HG02678 (cell line): ENCODE measurements around the gene ZFAND5.

Source experiments
- ATAC-seq: cut with Tn5 transposase; IDR thresholded peaks from one replicate; pipeline ENCODE4 v1.9.1; 2021; ENCODE audit warnings: mild to moderate bottlenecking, moderate library complexity; ENCODE audit not compliant: unreplicated experiment

The ZFAND5 gene

DNA sequence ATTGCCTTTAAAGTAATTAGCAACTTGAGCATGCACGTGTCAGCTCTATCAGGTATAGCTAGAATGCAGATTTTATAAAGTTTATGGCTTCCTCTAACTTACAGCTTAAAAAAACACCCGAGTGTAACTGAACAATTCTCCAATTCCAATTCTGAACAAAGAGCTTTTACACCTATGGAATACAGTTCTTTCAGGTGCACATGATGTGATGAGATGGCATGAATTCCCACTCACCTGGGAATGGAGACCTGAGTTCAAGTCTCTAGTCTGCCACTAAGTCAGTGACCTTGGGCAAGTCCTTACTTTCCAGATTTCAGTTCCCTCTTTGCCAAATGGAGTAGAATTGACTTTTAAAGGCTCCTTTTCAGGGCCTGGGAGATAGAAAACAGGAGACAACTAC is 1.8 kb downstream of the ZFAND5 start:
- ATAC-seq, result no peak

GRCh38 chr9:72362680-72363139 is 2.3 kb downstream of the ZFAND5 start:
- ATAC-seq, result peak; percentile 27

GRCh38 chr9:72362118-72362531 is 2.9 kb downstream of the ZFAND5 start:
- no peak for ATAC-seq

DNA sequence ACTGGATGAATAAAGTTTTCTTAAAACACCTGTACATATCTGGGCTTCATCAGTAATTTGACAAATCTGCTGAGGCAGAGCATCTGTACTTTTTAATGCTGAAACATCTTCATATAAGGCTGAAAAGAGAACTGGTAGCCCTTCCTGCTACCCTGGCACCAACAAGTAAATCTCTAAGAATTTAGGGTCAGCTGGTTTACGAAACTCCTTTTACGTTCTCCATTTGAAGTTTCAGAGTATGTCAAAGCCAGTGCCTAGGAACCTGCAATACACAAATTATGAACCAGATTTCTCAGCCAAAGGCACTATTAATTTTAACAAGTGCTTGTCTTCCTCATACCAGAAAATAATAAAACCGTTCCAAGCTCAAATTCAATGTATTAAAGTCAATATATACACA is 3.8 kb downstream of the ZFAND5 start:
- ATAC-seq, result no peak

DNA sequence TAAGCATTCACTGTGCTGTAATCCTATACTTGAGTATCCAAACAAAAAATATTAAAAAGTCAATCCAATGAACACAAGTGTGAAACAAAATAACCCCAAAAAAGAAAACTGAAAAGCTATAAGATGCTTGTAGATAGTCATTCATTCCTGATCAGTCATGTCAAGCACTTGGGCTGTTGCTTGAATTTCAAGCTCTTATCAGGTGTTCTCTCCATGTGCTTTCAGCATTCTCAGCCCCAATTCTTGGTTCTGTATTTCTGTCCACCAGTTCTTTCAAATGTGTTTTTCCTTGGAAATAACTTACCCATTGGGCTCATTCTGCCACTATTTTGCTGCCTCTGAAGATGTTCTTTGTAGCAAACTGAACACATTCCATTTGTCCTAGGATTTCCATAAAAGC is 4.7 kb downstream of the ZFAND5 start:
- ATAC-seq, result no peak

DNA sequence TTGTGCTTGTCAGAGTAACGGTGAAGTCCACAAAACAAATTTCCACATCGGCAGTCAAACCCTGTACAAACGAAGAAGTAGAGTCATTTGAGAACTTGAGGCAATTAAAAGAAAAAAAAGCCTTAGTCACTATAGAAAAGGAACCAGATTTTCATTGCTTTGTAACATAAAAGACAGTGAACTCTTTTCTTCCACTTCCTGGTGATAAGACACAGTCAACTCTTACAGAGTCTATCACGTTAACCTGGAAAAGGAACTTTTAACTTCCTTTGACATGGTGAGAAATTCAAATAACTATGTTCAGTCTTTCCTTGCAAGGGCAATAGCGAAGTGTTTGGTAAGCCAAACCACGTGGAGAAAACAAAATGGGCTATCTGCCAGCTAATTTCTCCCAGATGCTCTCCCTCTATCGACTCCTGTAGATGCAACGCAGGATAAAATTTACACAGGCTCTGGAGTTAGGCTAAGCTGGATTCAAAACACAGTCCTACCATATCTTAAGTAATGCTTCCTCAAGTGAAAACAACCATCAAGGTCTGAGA is 8.9 kb downstream of the ZFAND5 start:
- no peak for ATAC-seq

DNA sequence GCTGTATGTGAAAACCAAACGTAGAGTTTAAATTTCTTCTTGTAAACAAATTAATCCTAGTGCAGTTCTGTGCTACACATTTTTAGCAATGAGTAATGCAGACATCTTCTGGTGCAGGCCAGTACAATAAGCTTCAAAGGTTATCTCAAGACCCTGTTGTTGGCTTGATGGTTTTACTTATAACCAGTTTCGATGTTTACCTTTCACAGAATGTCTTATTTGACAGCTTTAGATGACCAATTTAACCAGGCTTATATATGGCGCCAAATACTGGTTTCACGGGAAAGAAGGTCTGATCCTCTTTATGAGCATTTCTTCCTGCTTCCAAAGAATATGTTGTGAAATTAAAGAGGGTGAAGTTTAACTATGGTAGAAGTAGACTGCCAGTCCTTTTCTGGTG is 9.9 kb downstream of the ZFAND5 start:
- ATAC-seq, result no peak

- ATAC-seq, result no peak
Observed at GRCh38 chr9:72354704-72355103, 10.3 kb downstream of the ZFAND5 start.

- ATAC-seq, result no peak
Observed at GRCh38 chr9:72353455-72354116, 11.4 kb downstream of the ZFAND5 start.

DNA sequence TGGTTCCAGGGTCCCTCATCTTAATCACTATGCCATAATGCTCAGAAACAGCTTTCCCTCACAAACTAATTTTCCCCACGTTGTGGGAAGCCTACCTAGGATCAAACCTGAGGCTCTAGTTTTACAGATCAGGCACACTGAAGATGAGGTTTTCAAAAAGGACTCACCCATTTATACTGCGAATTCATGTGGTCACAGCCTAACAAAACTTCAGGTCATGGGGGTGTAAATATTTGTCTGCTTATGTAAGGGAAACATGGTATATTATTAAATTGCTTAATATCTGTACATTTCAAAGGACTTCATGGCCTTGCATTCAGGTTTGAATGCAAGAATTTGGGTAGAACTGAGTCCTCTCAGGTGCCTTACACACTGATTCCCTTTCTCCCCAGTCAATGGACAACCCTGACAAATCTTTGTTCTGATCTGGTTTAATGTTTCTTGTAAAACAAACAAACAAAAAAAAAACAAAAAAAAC is 12.1 kb downstream of the ZFAND5 start:
- no peak for ATAC-seq

DNA sequence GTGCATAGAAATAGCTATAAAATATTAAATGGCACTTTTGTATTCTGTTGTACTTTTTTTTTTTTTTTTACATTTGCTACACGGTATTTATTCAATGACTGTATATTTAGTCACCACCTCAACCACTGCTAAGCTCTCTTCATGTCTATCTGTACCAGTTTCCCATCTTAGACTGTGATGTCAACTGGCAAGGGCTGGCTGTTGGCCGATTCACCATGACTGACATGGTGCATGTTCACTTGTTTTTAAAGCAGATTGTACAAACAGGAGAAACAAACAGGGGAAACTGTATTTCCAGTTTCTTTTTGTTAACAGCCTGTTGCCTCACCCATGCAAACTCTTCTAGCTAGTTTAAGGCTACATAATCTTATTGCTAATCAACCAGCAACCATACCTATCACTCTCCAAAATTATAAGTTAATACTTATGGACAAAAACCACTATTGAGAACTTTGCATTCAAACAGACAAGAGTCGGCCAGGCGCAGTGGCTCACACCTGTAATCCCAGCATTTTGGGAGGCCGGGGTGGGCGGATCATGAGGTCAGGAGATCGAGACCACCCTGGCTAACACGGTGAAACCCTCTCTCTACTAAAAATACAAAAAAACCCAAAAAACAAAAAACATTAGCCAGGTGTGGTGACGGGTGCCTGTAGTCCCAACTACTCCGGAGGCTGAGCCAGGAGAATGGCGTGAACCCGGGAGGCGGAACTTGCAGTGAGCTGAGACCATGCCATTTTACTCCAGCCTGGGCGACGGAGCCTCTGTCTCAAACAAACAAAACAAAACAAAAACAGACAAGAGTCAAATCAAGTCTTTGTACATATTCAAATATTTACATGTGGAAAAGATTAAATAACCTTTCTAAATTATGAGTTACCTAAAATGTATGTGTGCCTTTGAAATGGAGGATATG is 13.2 kb downstream of the ZFAND5 start:
- no peak for ATAC-seq

GRCh38 chr9:72349911-72350310 is 15.1 kb downstream of the ZFAND5 start:
- ATAC-seq, result no peak

DNA sequence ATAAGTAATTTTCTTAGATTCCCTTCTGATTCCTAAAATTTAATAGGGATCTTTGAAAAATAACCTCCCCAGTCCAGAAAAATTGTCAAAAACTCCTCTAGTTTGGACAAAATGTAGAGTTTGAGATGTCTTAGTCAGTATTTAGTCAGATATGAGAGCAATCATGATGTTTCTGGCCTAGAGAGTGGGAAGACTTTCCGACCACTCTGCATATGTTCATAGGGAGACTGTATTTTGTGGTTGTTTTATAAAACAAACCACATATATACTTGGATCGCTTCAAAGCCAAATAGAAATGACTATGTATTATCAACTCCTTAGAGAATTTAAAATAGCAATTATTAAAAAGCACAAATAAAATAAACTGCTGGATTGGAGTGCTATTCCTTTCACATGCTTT is 15.8 kb downstream of the ZFAND5 start:
- ATAC-seq, result no peak

DNA sequence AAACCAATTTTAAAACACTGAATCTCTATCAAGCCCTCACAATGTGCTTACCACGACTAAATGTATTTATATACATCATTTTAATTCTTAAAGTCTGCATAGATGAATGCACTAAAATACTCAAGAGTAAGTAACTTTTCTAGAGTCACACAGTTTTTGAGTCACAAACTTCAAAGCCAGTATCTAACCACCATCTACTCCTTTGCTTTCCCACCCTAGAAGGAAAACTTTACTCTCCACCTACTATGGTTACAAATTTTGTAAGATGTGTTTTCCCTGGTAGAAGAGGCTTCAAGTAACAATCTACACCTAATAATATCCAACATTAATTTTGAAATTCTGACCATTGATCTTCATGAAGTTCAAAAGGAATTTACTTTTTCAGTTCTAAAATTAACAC is 18.7 kb downstream of the ZFAND5 start:
- ATAC-seq, result no peak

GRCh38 chr9:72338631-72339030 is 26.4 kb downstream of the ZFAND5 start:
- no peak for ATAC-seq

- ATAC-seq, result no peak
Observed at GRCh38 chr9:72337286-72337685, 27.7 kb downstream of the ZFAND5 start.

DNA sequence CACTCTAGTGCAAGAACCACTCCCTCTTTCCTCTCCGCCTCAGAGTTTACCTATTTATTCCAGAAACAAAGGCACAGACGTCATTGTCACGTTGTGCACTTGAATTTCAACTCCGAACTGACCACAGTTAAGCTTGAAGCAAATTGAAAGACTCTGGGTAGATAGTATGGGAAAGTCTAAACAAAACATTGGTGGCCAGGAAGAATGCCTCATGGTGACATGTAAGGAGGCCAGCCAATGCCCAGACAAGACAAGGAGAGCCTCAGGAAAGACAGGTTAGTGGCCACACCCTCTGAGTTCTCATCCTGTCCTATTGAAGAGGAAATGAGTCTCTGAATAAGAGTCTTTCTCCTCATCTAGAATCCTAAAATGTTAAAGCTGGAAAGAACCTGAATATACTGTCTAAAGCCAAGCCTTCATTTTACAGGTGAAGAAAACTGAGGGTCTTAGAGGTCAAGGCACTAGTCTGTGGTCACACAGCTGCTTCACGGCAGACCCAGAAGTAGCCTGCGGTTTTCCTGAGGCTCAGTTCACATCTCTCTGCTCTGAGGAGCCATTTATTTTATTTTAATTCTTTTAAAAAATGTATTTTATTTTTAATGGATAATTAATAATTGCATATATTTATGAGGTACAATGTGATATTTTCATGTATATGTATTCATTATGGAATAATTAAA is 30.2 kb downstream of the ZFAND5 start:
- no peak for ATAC-seq

DNA sequence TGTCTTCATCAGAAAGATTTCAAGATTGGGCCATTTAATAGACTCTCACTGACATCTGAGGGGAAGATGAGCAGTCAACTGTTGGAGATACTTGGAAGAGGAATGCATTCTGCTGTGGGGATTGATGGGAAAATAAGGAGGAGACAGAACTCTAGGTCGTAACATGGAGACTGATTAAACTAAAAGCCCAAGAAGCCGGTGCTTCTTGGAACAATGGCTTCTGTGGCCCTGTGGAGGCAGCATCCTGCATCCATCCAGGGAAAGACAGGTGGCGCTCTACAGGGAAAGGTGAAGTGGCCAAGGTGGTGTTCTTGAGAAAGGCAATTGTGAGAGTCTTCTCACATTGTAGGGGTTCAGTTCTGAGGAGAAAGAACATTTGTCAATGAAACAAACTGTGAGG is 31.3 kb downstream of the ZFAND5 start:
- no peak for ATAC-seq

DNA sequence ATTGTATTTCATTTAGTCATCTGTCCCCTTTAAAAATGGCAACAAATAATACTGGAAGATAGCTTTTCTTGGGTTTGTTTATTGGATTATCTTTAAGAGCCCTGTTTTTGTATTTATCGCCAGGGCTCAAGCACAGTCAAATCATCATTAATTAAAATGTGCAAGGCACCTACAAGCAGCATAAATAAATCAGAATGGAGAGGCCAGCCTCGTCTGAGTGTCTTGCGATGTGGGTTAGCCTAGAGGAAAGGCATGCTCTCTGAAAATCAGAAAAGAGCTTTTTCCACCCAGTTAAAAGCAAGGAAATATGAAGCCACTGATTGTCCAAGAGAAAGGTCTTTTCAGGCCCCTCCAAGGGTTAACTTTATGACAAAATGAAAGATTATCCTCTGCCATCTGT is 31.8 kb downstream of the ZFAND5 start:
- no peak for ATAC-seq

GRCh38 chr9:72332351-72332750 is 32.7 kb downstream of the ZFAND5 start:
- ATAC-seq, result no peak

DNA sequence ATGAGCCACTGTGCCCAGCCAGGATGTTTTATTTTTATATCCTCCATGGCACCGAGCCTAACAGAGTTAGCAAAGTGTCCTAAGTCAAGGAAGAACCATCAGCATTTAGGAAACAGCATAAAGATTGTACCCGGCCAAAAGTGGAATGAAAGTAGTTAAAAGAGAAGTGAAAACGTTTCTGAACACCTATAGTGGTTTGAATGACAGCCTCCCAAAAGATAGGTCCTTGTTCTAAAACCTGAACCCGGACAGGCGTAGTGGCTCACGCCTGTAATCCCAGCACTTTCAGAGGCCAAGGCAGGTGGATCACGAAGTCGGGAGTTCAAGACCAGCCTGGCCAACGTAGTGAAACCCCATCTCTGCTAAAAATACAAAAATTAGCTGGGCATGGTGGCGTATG is 37.4 kb downstream of the ZFAND5 start:
- no peak for ATAC-seq
